Measurements from ENCODE around the gene SEC31A.
A peak's percentile ranks its signal among the peaks of the same experiment; 100 is the strongest.

The SEC31A gene

DNA sequence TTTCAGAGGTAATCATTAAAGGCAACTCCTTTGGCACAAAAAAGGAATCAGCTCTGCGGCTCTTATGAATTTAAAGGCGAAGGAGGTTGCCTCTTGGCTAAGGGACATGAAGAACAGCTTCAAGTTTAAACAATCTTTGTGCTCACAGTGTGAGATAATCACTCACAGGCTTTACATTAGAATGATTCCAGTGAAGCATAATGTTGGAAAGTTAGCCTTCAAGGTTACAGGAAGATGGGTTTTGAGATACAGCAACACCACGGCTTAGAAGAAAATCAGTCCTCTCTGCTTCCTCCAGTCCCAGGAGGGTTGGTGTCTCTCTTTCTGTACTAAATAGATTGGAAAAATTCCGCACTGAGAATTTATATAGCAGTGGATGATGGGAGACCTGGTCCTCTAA lies 80.8 kb downstream of the SEC31A start:
- DNase-seq: no peak
- H3K4me1 Mint-ChIP-seq (ENCODE audit: low read depth in 2 of 2): peaks cover 4 to 5% of the 10 kb centered on the region in 2 donors

DNA sequence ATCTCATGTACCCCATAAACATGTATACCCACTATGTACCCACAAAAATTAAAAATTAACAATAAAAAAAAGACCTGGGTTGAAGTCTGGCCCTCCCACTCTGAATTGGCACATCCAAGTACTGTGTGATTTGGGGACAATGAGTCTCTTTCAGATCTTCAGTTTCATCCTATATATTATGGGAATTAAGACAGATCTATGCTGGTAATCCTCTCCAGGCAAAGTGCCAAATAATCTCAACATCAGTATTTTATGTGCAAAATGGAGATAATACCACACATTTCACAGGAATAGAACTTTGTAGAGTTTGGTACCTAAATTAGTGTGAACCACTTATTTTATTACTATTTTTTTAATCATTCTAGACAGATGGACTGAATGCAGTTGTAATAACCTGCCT lies 81.3 kb downstream of the SEC31A start:
- no peaks in the 10 kb centered on the region for H3K36me3 Mint-ChIP-seq (ENCODE audit: insufficient read depth)
- H3K4me1 Mint-ChIP-seq (ENCODE audit: low read depth in 2 of 2): peaks cover 4 to 5% of the 10 kb centered on the region in 2 donors
- H3K27ac Mint-ChIP-seq: no peak overlapping the region
- no peak overlapping the region for H3K4me3 Mint-ChIP-seq
- DNase-seq (no peak), ATAC-seq (replicated peaks) (no peak)
- H3K27me3 Mint-ChIP-seq: no peaks in the 10 kb centered on the region
- H3K9me3 Mint-ChIP-seq: no peaks in the 10 kb centered on the region

More for the DNA sequence above, 80.8 kb downstream of the SEC31A start:
- no peak for ATAC-seq (replicated peaks)
- Mint-ChIP-seq H3K27me3 (no peaks in the 10 kb centered on the region), H3K36me3 (ENCODE audit: insufficient read depth) (no peaks in the 10 kb centered on the region), H3K9me3 (no peaks in the 10 kb centered on the region), H3K4me3 (no peak overlapping the region), H3K27ac (no peak overlapping the region)

GRCh38 chr4:82803746-82804145 lies 87.2 kb downstream of the SEC31A start:
- no peak overlapping the region for H3K27ac Mint-ChIP-seq
- peaks cover 0 to 15% of the 10 kb centered on the region in 2 donors for H3K27me3 Mint-ChIP-seq
- no peaks in the 10 kb centered on the region for H3K36me3 Mint-ChIP-seq (ENCODE audit: insufficient read depth)
- no peaks in the 10 kb centered on the region for H3K9me3 Mint-ChIP-seq
- ATAC-seq (replicated peaks): no peak
- H3K4me3 Mint-ChIP-seq: no peak overlapping the region
- H3K4me1 Mint-ChIP-seq (ENCODE audit: low read depth in 2 of 2): peaks cover 4 to 5% of the 10 kb centered on the region in 2 donors
- no peak for DNase-seq

- ATAC-seq (replicated peaks) (no peak), DNase-seq (no peak)
- no peak overlapping the region for H3K27ac Mint-ChIP-seq
- H3K9me3 Mint-ChIP-seq: no peaks in the 10 kb centered on the region
- H3K4me3 Mint-ChIP-seq: no peak overlapping the region
- peaks cover 3% of the 10 kb centered on the region for H3K36me3 Mint-ChIP-seq (ENCODE audit: insufficient read depth)
- peaks cover 0 to 15% of the 10 kb centered on the region in 2 donors for H3K27me3 Mint-ChIP-seq
- H3K4me1 Mint-ChIP-seq (ENCODE audit: low read depth in 2 of 2): peaks cover 4 to 5% of the 10 kb centered on the region in 2 donors
These were observed 88.0 kb downstream of the SEC31A start for GRCh38 chr4:82802911-82803310.

- H3K9me3 Mint-ChIP-seq: no peaks in the 10 kb centered on the region
- peaks cover 3 to 15% of the 10 kb centered on the region in 2 donors for H3K27me3 Mint-ChIP-seq
These were observed 88.9 kb downstream of the SEC31A start for GRCh38 chr4:82801910-82802521.

DNA sequence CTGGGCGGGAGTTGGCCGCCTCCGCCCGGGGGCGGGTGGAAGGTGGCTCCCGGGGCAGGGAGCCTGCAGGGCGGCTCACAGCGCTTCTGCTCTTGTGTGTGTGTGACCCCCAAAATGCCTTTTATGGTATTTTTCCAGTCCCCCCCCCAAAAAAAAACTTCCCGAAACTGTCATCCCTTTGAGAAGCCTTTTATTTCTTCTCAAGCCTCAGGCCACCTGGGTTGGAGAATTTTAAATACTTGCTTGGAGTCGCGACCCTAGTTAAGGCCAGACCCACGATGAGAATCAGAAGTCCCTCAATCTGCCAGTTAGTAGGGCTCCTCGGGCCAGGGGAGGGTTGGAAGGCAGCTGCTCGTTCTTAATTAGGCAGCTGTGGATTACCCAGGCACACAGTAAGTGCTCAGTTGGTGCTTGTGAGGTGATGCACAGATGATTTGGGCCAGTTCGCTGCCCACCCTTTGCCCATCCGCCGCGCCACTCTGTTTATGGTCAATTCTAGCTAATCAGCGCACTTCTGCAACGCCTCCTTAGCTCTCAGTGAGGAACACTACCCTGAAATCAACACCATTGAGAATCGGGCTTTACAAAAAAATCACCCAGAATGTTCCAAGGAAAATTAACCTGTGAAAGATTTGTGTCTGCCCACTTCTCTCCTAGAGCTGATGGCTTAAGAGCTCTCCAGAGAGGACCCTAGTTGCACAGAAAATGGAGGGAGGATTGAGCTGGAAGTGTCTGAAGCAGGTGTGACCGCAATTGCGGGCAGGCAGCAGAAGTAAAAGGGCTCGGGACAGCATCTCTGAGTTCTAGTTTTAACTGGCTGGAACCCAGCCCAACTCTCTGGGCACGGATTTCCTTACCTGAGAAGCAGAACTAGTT lies 91.7 kb downstream of the SEC31A start:
- peak overlapping the region in 1 of 2 donors; percentile 32 for H3K27ac Mint-ChIP-seq
- H3K27me3 Mint-ChIP-seq: peaks cover 5 to 15% of the 10 kb centered on the region in 2 donors
- peak overlapping the region; percentile 88 to 92 for H3K4me3 Mint-ChIP-seq
- no peaks in the 10 kb centered on the region for H3K9me3 Mint-ChIP-seq
- peaks cover 8% of the 10 kb centered on the region for H3K36me3 Mint-ChIP-seq (ENCODE audit: insufficient read depth)
- peaks cover 11 to 14% of the 10 kb centered on the region in 2 donors for H3K4me1 Mint-ChIP-seq (ENCODE audit: low read depth in 2 of 2)
- ATAC-seq (replicated peaks) (peak; percentile 28), DNase-seq (no peak)

More at GRCh38 chr4:82801910-82802521, 88.9 kb downstream of the SEC31A start:
- Mint-ChIP-seq H3K27ac (no peak overlapping the region), H3K4me3 (no peak overlapping the region), H3K36me3 (ENCODE audit: insufficient read depth) (peaks cover 5% of the 10 kb centered on the region), H3K4me1 (ENCODE audit: low read depth in 2 of 2) (peaks cover 9% of the 10 kb centered on the region in 2 donors)
- DNase-seq (no peak), ATAC-seq (replicated peaks) (no peak)

DNA sequence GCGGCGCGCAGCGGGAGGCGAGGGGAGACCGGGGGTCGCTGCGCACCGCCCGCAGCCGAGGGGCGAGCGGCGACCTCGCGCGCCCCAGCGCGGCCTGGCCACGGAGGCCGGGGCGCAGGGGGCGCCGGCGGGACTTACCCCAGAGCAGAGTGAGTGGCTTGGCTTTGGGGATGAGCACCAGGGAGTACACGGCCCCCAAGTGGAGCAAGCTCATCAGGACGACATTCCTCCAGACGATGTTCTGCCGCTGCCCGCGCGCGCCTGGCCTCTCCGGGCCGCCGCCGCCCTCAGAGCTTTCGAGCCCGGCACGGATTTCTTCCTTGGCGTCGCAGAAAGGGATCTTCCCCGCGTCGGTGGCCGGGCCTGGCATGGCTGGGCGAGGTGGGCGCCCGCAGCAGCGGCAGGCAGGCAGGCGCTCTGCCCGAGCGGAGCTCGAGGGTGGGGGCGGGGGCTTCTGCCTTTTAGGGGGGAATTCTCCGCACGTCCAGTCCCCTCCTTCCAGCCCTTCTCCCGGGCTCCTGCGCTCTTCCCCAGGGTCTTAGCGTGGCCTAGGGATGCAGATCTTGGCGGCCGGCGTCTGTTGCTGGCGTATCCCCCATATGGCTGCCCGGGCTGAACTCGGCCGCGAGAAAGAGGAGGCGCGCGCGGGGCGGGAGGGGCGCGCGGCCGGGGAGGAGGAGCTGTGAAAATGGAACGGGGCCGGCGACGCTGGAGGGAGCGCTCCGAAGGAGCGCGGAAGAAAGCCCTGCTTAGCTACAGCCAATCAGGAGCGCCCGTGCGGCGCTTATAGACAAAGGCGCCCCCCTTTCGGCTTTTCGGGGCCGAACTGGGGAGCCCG lies 92.6 kb downstream of the SEC31A start, which contains the start of gene SCD5:
Gene SCD5, minus strand, starts transcription at position 629 of the 838 bp plus-strand sequence. Its CDS starts 259 bp downstream, at position 370.
- Mint-ChIP-seq H3K27me3 (peaks cover 5 to 15% of the 10 kb centered on the region in 2 donors), H3K4me1 (ENCODE audit: low read depth in 2 of 2) (peaks cover 11 to 14% of the 10 kb centered on the region in 2 donors), H3K27ac (peak within 1 kb of the TSS in 1 of 2 donors; percentile 49), H3K36me3 (ENCODE audit: insufficient read depth) (peaks cover 8% of the 10 kb centered on the region), H3K4me3 (peak within 1 kb of the TSS; percentile 88 to 92), H3K9me3 (no peaks in the 10 kb centered on the region)
- ATAC-seq (replicated peaks) (peak; percentile 92), DNase-seq (peak; percentile 44 to 57 (median 47))

- H3K4me1 Mint-ChIP-seq (ENCODE audit: low read depth in 2 of 2): peaks cover 11 to 21% of the 10 kb centered on the region in 2 donors
- no peaks in the 10 kb centered on the region for H3K9me3 Mint-ChIP-seq
- peaks cover 5 to 10% of the 10 kb centered on the region in 2 donors for H3K27me3 Mint-ChIP-seq
- no peak overlapping the region for H3K27ac Mint-ChIP-seq
- H3K4me3 Mint-ChIP-seq: peak overlapping the region; percentile 88 to 92
- H3K36me3 Mint-ChIP-seq (ENCODE audit: insufficient read depth): peaks cover 8% of the 10 kb centered on the region
- no peak for ATAC-seq (replicated peaks)
- peak in 1 of 3 experiments; percentile 9 for DNase-seq
These were observed 93.4 kb downstream of the SEC31A start for GRCh38 chr4:82797405-82798111.

- Mint-ChIP-seq H3K27me3 (peaks cover 4 to 5% of the 10 kb centered on the region in 2 donors), H3K36me3 (ENCODE audit: insufficient read depth) (peaks cover 8% of the 10 kb centered on the region), H3K27ac (no peak overlapping the region), H3K9me3 (no peaks in the 10 kb centered on the region), H3K4me3 (peak overlapping the region; percentile 88 to 92), H3K4me1 (ENCODE audit: low read depth in 2 of 2) (peaks cover 11 to 24% of the 10 kb centered on the region in 2 donors)
- DNase-seq (no peak), ATAC-seq (replicated peaks) (no peak)
These were observed 93.9 kb downstream of the SEC31A start for GRCh38 chr4:82797040-82797404.

DNA sequence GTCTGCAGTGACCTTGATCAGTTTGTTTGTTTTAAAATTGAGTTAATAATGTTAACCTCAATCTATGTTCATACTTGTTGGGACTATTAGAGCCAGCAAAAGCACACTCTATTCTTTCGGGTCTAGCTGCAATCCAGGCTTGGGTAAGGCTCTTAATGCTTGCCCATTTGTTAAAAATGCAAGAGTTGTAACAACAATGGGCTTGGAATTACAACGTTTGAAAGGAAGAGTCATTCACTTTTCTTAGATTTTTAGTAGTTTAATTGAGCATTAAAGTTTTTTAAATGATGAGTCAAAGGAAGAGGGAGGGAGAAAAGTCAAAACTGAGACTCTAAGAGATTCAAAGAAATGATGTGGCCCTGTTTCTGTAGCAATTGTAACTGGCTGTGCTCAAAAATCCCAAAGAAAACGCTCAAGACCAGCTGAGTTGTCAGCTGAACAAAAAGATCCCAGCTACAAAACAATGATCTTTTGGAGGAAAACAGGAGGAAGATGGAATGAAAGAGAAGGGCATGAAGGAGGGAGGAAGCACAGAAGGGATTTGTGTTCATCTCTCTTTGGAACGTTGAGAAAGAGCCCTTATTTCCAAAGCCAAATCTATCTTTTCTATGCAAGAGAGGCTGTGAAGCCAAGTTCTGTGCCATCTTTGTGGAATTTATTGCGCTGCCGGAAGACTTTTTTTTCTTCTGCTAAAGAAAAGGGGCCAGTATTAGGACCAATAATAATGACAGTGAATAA lies 97.9 kb downstream of the SEC31A start:
- ATAC-seq (replicated peaks): no peak
- peaks cover 0 to 5% of the 10 kb centered on the region in 2 donors for H3K27me3 Mint-ChIP-seq
- peaks cover 4% of the 10 kb centered on the region for H3K36me3 Mint-ChIP-seq (ENCODE audit: insufficient read depth)
- H3K4me3 Mint-ChIP-seq: no peak overlapping the region
- H3K9me3 Mint-ChIP-seq: no peaks in the 10 kb centered on the region
- DNase-seq: no peak
- H3K4me1 Mint-ChIP-seq (ENCODE audit: low read depth in 2 of 2): peaks cover 9 to 23% of the 10 kb centered on the region in 2 donors
- no peak overlapping the region for H3K27ac Mint-ChIP-seq

DNA sequence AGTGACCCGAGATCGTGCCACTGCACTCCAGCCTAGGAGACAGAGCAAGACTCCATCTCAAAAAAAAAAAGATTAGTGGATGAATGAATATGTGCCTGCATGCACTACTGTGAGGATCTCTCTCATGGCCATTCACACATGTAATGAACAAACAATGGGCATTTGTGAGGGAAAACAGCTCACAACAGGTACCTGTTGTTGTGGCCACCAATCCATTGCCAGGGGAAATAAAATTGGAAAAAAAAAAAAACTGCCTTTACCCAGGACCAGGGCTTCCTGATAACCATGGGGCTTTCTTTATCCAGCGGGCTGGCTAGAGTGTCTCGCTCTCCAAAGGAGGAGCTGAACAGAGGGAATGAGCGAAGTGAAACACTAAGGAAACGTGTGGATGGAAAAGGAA lies 99.8 kb downstream of the SEC31A start:
- DNase-seq: no peak
- ATAC-seq (replicated peaks): no peak
- Mint-ChIP-seq H3K27ac (no peak overlapping the region), H3K9me3 (no peaks in the 10 kb centered on the region), H3K36me3 (ENCODE audit: insufficient read depth) (no peaks in the 10 kb centered on the region), H3K4me3 (no peak overlapping the region), H3K4me1 (ENCODE audit: low read depth in 2 of 2) (peaks cover 2 to 14% of the 10 kb centered on the region in 2 donors), H3K27me3 (no peaks in the 10 kb centered on the region)

DNA sequence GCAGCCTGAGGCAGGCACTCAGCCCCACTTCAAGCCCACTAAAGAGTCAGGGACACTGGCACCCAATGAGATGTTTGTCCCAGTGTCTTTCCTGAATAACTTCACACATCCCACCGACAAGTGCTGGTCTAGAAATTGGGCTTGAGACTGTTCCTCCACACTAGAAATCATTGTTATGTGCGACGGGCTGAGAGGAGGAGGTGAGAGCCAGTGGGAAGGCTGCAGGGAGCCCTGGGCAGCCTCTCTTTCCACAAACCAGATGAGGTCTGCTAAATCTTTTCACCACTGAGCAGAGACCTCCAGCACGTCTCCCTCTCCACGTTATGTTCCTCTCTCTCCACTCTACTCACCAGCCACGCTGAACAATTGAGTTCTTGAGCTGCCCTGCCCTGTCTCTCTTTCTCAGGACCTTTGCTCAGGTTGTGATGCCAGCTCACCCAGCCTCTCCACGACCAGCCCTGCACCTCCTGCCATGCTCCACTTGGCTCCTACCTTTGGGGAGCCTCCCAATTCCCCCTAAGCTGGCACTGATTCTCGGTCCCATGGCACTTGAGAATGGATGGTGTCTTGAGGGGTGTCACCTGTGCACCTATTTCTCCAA lies 100.8 kb downstream of the SEC31A start:
- Mint-ChIP-seq H3K27ac (peak overlapping the region in 1 of 2 donors; percentile 11), H3K36me3 (ENCODE audit: insufficient read depth) (no peaks in the 10 kb centered on the region), H3K9me3 (no peaks in the 10 kb centered on the region), H3K27me3 (no peaks in the 10 kb centered on the region), H3K4me1 (ENCODE audit: low read depth in 2 of 2) (peaks cover 2 to 16% of the 10 kb centered on the region in 2 donors), H3K4me3 (no peak overlapping the region)
- no peak for ATAC-seq (replicated peaks)
- DNase-seq: no peak
